ENCODE data around the gene HOXC10. TPM values are rescaled to one million over a fixed set of nuclear protein-coding genes. Genes with fewer than 3 reads are reported as not detected.

HOXC10 gene
- total RNA-seq, 1 experiment from 2014 or later = 18.7 TPM

- DNase-seq (ENCODE audit: low read depth) = no peak
Measured at GRCh38 chr12:54029529-54030441, 44.8 kb downstream of the HOXC10 start.

GRCh38 chr12:54030442-54030801 is 45.5 kb downstream of the HOXC10 start:
- no peak for DNase-seq (ENCODE audit: low read depth)

GRCh38 chr12:54030889-54031471 is 46.0 kb downstream of the HOXC10 start:
- no peak for DNase-seq (ENCODE audit: low read depth)

GRCh38 chr12:54031480-54031879 is 46.5 kb downstream of the HOXC10 start:
- no peak for DNase-seq (ENCODE audit: low read depth)

GRCh38 chr12:54032086-54032619 is 47.2 kb downstream of the HOXC10 start:
- DNase-seq (ENCODE audit: low read depth) = no peak

- peak; percentile 86 for DNase-seq (ENCODE audit: low read depth)
Measured at GRCh38 chr12:54032627-54033100, 47.7 kb downstream of the HOXC10 start, which contains the start of gene HOXC5. Gene HOXC5 (plus strand): TSS chr12:54033050. CDS start chr12:54033123, 73 bp downstream.

- peak; percentile 80 for DNase-seq (ENCODE audit: low read depth)
Measured at GRCh38 chr12:54033106-54033979, 48.4 kb downstream of the HOXC10 start.

- DNase-seq (ENCODE audit: low read depth) = no peak
Measured at GRCh38 chr12:54033980-54034784, 49.2 kb downstream of the HOXC10 start.

- no peak for DNase-seq (ENCODE audit: low read depth)
Measured at GRCh38 chr12:54034785-54035310, 49.9 kb downstream of the HOXC10 start.

GRCh38 chr12:54035568-54036264 is 50.8 kb downstream of the HOXC10 start:
- no peak for DNase-seq (ENCODE audit: low read depth)

GRCh38 chr12:54036620-54037359 is 51.8 kb downstream of the HOXC10 start:
- DNase-seq (ENCODE audit: low read depth) = peak; percentile 92

GRCh38 chr12:54037360-54038283 is 52.7 kb downstream of the HOXC10 start:
- DNase-seq (ENCODE audit: low read depth) = no peak

- DNase-seq (ENCODE audit: low read depth) = no peak
Measured at GRCh38 chr12:54038284-54038870, 53.4 kb downstream of the HOXC10 start.

- peak; percentile 64 for DNase-seq (ENCODE audit: low read depth)
Measured at GRCh38 chr12:54038871-54039414, 54.0 kb downstream of the HOXC10 start.

- peak; percentile 27 for DNase-seq (ENCODE audit: low read depth)
Measured at GRCh38 chr12:54039417-54040147, 54.6 kb downstream of the HOXC10 start.
